ENCODE data around the gene CHRM5.

Gene CHRM5

GRCh38 chr15:34027606-34028005 lies 59.3 kb downstream of the CHRM5 start:
- H3K4me3 ChIP-seq (ENCODE audit: low read depth, low read length): no peak overlapping the region
- TF ChIP-seq CTCF (IDR thresholded peaks at IDR 0.05; ENCODE audit: low read depth, low read length): no peak
- in situ Hi-C loops (cut with HindIII; ENCODE audit: low sequenced_read_pairs): no loop called here
- no peak for DNase-seq (ENCODE audit: low read depth, low spot score)

- no peak overlapping the region for H3K4me3 ChIP-seq (ENCODE audit: low read depth, low read length)
- no peak for TF ChIP-seq CTCF (IDR thresholded peaks at IDR 0.05; ENCODE audit: low read depth, low read length)
- no peak for DNase-seq (ENCODE audit: low read depth, low spot score)
- in situ Hi-C loops (cut with HindIII; ENCODE audit: low sequenced_read_pairs): no loop called here
These were observed 63.9 kb downstream of the CHRM5 start for GRCh38 chr15:34031987-34032760.

GRCh38 chr15:34038023-34038870 lies 70.0 kb downstream of the CHRM5 start:
- in situ Hi-C loops (cut with HindIII; ENCODE audit: low sequenced_read_pairs): no loop called here
- DNase-seq (ENCODE audit: low read depth, low spot score): peak; percentile 72
- no peak for TF ChIP-seq CTCF (IDR thresholded peaks at IDR 0.05; ENCODE audit: low read depth, low read length)
- H3K4me3 ChIP-seq (ENCODE audit: low read depth, low read length): peak overlapping the region; percentile 61

- DNase-seq (ENCODE audit: low read depth, low spot score): peak; percentile 35
- no peak for TF ChIP-seq CTCF (IDR thresholded peaks at IDR 0.05; ENCODE audit: low read depth, low read length)
- H3K4me3 ChIP-seq (ENCODE audit: low read depth, low read length): peak within 1 kb of the TSS; percentile 61
- in situ Hi-C loops (cut with HindIII; ENCODE audit: low sequenced_read_pairs): no loop called here
These were observed 70.8 kb downstream of the CHRM5 start, which contains the start of gene AVEN for GRCh38 chr15:34038871-34039789. Gene AVEN, minus strand, starts transcription at chr15:34039204. Its CDS starts 158 bp downstream, at chr15:34039046.

- no peak for TF ChIP-seq CTCF (IDR thresholded peaks at IDR 0.05; ENCODE audit: low read depth, low read length)
- no peak for DNase-seq (ENCODE audit: low read depth, low spot score)
- in situ Hi-C loops (cut with HindIII; ENCODE audit: low sequenced_read_pairs): no loop called here
- peak overlapping the region; percentile 61 for H3K4me3 ChIP-seq (ENCODE audit: low read depth, low read length)
These were observed 71.5 kb downstream of the CHRM5 start for GRCh38 chr15:34039790-34040113.

GRCh38 chr15:34043391-34043790 lies 75.1 kb downstream of the CHRM5 start:
- no peak for TF ChIP-seq CTCF (IDR thresholded peaks at IDR 0.05; ENCODE audit: low read depth, low read length)
- H3K4me3 ChIP-seq (ENCODE audit: low read depth, low read length): no peak overlapping the region
- DNase-seq (ENCODE audit: low read depth, low spot score): no peak
- in situ Hi-C loops (cut with HindIII; ENCODE audit: low sequenced_read_pairs): no loop called here

Measured in astrocyte of the spinal cord (primary cell).